NCI-H1105 (cell line): ENCODE results near the gene SYCE1.
"Not testable (repeated sequence)": the region's sequence is repeated elsewhere in the genome, so short reads cannot be mapped to it uniquely, and the experiment has no call there.

Source experiments
- DNase-seq: peaks from one replicate; lab custom pipeline; 2025; lab: John Stamatoyannopoulos, UW

SYCE1 gene

GRCh38 chr10:133557381-133557780, 8.0 kb downstream of the SYCE1 start:
- DNase-seq = no peak

DNA sequence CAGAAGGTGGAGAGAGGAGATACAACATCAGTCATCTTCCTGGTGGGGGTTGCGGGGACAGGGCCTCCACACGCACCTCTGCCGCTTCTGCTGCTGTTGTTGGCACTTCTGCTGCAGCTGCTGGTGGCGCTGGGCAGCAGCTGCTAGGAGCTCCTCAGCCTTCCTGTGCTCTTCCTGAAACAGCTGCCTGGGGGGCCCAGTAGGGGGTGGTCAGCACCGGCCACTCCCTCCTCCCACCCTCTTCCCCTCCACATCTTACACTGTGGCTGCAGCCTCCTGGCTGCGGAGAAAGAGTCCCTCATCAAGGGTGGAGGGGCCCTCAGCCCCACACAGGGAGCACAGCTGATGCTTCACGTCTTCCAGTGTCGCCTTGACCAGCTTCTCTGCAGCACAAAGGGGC, 9.9 kb downstream of the SYCE1 start:
- DNase-seq = no peak

GRCh38 chr10:133554600-133554999, 10.8 kb downstream of the SYCE1 start:
- DNase-seq = no peak

GRCh38 chr10:133544506-133544905, 20.9 kb downstream of the SYCE1 start:
- no peak for DNase-seq

DNA sequence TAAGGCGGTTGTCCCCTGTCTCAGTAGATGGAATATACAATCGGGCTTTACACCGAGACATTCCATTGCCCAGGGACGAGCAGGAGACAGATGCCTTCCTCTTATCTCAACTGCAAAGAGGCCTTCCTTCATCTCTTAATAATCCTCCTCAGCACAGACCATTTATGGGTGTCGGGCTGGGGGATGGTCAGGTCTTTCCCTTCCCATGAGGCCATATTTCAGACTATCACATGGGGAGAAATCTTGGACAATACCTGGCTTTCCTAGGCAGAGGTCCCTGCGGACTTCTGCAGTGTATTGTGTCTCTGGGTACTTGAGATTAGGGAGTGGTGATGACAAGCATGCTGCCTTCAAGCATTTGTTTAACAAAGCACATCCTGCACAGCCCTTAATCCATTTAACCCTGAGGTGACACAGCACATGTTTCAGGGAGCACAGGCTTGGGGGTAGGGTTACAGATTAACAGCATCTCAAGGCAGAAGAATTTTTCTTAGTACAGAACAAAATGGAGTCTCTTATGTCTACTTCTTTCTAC, 23.9 kb downstream of the SYCE1 start:
- DNase-seq = not testable (repeated sequence)

DNA sequence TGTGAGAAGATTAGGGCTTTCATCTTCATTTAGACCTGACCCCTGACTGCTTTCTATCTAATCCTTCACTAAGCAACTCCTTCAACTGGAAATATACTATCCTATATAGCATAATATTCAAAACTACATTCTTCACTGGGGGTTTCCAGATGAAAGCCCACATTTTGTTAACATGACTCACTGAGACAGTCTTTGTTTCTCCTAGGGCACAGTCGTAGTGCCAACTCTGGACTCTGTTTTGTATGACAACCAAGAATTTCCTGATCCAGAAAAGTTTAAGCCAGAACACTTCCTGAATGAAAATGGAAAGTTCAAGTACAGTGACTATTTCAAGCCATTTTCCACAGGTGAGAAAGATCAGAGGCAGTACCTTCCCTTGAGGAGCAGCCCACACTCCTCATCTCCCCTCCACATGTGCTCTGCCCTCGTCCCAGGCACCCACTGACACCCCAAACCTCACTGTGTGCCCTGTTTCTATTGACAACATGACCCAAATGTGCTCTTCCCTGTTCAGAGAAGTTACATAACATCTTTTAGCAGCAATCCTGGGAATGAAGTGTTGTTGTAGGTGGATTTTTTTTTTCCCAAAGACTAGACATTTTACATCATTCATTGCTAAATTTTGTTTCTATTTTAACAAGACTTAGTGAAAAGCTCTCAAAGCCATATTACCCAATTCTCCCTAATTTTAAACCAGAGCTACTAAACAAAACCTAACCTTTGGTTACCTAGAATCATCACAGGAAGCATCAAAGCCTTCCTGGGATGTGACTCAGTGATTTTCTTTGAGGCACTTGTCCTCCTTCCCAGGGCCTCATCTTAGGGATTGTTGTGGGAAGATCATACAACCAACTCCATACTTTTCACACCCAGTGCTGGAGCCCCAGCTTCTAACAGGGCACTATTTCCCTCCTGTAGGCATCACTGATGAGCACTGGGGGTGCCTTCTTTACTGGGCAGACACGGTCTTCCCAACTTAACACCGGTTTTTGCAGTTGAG, 27.5 kb downstream of the SYCE1 start:
- no peak for DNase-seq

GRCh38 chr10:133536198-133536597, 29.2 kb downstream of the SYCE1 start:
- DNase-seq = no peak

GRCh38 chr10:133534417-133534816, 31.0 kb downstream of the SYCE1 start:
- DNase-seq = no peak

DNA sequence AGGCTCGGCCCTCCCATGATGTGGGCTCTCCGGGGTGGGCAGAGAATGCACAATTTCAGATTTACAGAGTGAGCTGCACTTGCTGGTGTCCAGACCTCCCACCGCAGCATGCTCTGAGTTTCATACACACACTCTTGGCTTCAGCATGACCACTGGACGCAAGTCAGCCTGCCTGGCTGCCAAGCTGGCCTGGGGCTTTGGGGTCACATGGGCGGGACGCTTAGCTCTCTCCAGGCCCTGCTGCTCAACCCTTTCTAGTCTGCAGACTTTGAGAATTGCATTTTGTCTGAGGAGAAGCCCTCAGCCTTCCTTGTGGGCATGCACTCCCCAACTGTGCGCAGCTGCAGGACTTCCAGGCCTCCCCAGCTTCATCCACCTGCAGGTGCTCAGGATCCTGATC, 32.5 kb downstream of the SYCE1 start:
- DNase-seq = no peak

- no peak for DNase-seq
Measured at GRCh38 chr10:133530506-133530905, 34.9 kb downstream of the SYCE1 start.

GRCh38 chr10:133529576-133529946, 35.8 kb downstream of the SYCE1 start:
- DNase-seq = no peak

DNA sequence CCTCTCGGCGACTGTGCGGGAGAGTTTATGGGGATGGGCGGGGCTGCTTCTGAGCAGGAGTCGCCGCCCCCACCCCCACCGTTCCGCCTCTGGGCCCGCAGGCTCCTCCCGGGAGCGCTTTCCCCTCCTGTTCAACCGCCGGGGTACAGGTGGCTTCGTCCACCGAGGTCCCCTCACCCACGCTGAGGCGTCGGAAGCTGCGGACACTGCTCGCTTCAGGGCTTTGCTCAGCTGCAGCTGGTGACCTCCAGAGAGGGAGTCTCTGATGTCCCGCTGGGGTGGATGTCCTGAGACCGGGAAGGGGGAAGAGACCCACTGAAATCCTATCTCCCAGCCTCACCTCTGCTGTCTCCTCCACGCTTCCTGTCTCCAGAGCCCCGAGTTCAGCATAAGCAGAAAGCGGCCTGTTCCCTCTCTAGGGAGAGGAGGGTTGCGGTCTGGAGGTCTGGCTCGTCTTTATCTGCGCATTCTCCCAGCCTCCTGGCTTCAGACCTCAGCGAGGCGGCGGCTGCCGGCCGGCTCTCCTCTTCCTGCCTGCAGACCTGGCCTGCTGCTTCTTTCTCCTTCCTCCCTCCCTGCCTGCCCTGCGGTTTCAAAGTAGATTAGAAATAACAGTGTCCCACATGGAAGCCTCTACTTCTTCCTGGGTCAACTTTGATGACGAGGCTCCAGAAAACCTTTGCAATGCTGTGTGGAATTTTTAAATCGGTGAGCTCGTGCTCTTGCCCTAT, 36.4 kb downstream of the SYCE1 start:
- no peak for DNase-seq

- no peak for DNase-seq
Measured at GRCh38 chr10:133528296-133528844, 37.0 kb downstream of the SYCE1 start.

DNA sequence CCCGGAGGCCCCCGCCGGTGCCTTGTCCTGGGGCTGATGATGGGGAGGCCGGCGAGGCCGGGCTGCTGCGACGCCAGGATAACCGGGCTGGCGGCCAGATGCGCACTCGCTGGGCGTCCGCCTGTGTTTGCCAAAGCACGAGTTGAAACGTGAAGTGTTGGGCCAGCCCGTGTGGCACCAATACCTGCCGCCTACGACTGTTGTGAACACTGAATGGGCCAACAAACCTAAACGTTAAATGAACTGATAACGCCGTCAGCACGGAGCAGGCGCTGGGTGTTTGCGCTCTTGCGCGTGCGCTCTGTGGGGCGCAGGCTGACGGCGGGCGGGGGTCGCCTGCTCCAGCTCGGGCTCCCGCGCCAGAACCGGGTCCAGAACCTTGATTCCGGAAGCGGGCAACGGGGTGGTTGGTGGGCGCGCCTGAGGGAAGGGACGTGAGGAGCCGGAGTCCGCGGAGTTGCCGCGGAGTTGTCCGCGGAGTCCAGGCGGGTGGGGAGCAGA, 37.6 kb downstream of the SYCE1 start:
- no peak for DNase-seq

DNA sequence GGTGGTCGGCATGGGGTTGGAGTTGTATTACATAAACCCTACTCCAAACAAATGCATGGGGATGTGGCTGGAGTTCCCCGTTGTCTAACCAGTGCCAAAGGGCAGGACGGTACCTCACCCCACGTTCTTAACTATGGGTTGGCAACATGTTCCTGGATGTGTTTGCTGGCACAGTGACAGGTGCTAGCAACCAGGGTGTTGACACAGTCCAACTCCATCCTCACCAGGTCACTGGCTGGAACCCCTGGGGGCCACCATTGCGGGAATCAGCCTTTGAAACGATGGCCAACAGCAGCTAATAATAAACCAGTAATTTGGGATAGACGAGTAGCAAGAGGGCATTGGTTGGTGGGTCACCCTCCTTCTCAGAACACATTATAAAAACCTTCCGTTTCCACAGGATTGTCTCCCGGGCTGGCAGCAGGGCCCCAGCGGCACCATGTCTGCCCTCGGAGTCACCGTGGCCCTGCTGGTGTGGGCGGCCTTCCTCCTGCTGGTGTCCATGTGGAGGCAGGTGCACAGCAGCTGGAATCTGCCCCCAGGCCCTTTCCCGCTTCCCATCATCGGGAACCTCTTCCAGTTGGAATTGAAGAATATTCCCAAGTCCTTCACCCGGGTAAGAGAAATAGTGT, 38.3 kb downstream of the SYCE1 start, which contains the start of gene CYP2E1:
Gene CYP2E1 (plus strand): TSS at position 407 of the 632 bp plus-strand sequence. CDS start 33 bp downstream, at position 440.
- no peak for DNase-seq

- no peak for DNase-seq
Measured at GRCh38 chr10:133525444-133525843, 39.9 kb downstream of the SYCE1 start.

DNA sequence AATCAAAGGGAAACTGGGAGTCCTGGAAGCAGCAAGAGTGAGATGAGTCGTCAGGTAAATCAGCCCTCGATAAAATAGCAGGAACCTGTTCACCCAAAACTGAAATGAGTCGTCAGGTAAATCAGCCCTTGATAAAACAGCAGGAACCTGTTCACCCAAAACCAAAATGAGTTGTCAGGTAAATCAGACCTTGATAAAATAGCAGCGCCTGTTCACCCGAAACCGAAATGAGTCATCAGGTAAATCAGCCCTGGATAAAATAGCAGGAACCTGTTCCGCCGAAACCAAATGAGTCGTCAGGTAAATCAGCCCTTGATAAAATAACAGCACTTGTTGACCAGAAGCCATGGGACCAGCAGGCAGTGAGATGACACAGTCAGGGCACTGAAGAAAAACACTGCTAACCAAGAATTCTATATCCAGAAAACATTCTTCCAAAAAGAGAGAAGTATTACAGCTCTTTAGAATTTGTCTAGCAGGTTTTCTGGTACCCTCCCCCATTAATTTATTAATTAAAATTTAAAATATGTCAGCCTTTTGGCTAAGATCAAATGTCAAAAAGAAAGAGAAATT, 41.7 kb downstream of the SYCE1 start:
- DNase-seq = no peak

DNA sequence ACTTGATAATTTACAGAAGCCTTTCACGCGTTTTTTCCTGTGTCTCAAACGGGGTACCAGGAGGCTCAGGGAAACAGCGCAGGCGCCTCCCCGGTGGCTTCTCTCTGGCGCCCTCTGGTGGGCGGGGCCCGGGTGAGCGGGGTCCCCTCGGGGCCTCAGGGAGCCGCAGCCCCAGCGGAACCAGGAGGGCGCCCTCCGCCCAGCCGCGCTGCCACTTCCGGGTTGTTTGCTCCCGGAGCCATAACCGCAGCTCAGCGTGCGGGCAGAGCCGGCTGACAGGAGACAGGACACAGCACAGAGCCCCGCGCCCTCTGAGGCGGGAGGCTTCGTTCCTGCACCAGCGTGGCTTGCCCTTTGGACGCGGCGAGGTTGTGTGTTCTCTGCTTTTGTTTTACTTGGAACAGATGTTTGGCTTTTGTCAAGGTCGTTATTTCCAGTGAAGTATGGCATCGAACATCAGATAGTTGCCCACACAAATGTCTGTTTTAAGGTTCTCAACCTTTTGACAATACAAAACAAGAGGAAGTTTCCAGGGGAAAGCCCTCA, 45.1 kb downstream of the SYCE1 start:
- DNase-seq = no peak

DNA sequence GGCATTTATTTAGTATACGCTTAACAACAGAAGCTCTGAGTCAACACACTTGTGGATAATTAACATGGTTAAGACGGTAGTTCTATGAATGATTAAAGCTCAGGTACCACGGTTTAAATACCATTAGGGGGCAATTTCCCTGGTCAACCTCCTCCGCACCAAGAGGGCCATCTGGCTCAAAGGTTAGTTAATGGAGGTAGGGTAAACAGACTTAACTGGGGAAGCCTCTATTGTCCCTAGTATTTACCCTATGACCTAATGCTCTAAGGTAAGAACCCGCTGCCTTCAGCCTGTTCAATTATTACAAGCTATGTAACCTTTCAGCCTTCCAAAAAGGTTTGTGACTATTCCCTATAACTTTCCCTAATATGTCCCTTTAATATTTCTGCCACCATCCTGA, 46.9 kb downstream of the SYCE1 start:
- not testable (repeated sequence) for DNase-seq

- DNase-seq = no peak
Measured at GRCh38 chr10:133516057-133516456, 49.3 kb downstream of the SYCE1 start.

DNA sequence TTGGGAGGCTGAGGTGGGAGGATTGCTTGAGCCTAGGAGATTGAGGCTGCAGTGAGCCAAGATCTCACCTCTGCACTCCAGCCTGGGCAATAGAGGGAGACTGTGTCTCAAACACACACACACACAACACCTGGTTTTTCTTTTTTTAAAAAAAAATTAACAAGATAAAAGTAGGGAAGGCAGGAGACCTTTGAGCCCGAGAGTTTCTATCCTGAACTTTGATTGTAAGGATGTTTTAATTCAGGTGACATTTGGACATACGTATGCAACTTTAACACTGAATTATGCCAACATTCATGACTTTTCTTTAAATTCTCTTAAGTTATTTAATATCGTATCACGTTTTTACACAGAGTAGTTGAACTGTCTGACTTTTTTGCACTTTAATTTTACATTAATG, 49.9 kb downstream of the SYCE1 start:
- no peak for DNase-seq
